MM.1S (cell line): ENCODE data around the gene PARP16.

Experiments used
- CTCF ChIP-seq: fragments of 300-600 bp; sonication (generic); IDR thresholded peaks from 2 replicates; pipeline ENCODE4 v1.5.1; 2016; ENCODE audit warnings: antibody characterized with exemption, low read length, mixed read lengths
- EZH2 ChIP-seq: fragments of 300-600 bp; sonication (generic); optimal IDR thresholded peaks from 2 replicates; pipeline ENCODE3; 2017; ENCODE audit warnings: low read depth, mild to moderate bottlenecking, antibody characterized with exemption, low read length, mixed read lengths
- EZH2phosphoT487 ChIP-seq: fragments of 300-600 bp; sonication (generic); IDR thresholded peaks from 2 replicates; pipeline ENCODE4 v1.6.1; 2018; ENCODE audit warnings: antibody characterized with exemption, low read length

GRCh38 chr15:65260968-65261367, 25.7 kb downstream of the PARP16 start:
- TF ChIP-seq CTCF (no peak), EZH2 (no peak), EZH2phosphoT487 (no peak)
